ENCODE results near the gene SETD2. TPM values are rescaled to one million over a fixed set of nuclear protein-coding genes. Genes with fewer than 3 reads are reported as not detected.
A peak's percentile ranks its signal among the peaks of the same experiment; 100 is the strongest.

SETD2 gene
- total RNA-seq, 1 experiment from 2014 or later, result 60.8 TPM

- peak overlapping the region in 2 of 3 experiments; percentile 32 to 51; a peak in 4 of 7 replicates for H3K27ac Mint-ChIP-seq
- H3K4ac ChIP-seq (ENCODE audit: low read depth, low read length), result no peak overlapping the region
- H4K20me1 ChIP-seq (ENCODE audit: control insufficient read depth, insufficient read depth, insufficient read length), result no peaks in the 10 kb centered on the region
- H3K79me1 ChIP-seq (ENCODE audit: insufficient read depth, low read depth, low read length, poor library complexity, severe bottlenecking), result no peaks in the 10 kb centered on the region
- H2AFZ ChIP-seq (ENCODE audit: low read length), result no peak overlapping the region
- H3K9me3 Mint-ChIP-seq, result no peaks in the 10 kb centered on the region
- no peaks in the 10 kb centered on the region for H3K23me2 ChIP-seq (ENCODE audit: insufficient read length, low read depth, low read length, poor library complexity, severe bottlenecking)
- no peak overlapping the region for H2BK20ac ChIP-seq (ENCODE audit: low read depth, low read length, poor library complexity, severe bottlenecking)
- H4K5ac ChIP-seq (ENCODE audit: insufficient read length, low read depth, low read length), result no peak overlapping the region
- no peaks in the 10 kb centered on the region for H3K27me3 ChIP-seq (ENCODE audit: insufficient read depth, low read length)
- peaks cover 32 to 38% of the 10 kb centered on the region in 2 experiments for H3K4me1 Mint-ChIP-seq
- no peak overlapping the region for H3K14ac ChIP-seq (ENCODE audit: insufficient read depth, low read length)
- H3K9ac ChIP-seq (ENCODE audit: extremely low read depth, insufficient read length, low read length), result no peak overlapping the region
- no peaks in the 10 kb centered on the region for H3K79me2 ChIP-seq (ENCODE audit: insufficient read depth, low read length)
- TF ChIP-seq CTCF (conservative IDR thresholded peaks at IDR 0.05), result no peak
- H3T11ph ChIP-seq (ENCODE audit: low read length), result no peak overlapping the region
- no peak overlapping the region for H3K56ac ChIP-seq (ENCODE audit: insufficient read length, low read depth, low read length)
- H3K18ac ChIP-seq (ENCODE audit: insufficient read length, low read depth, low read length), result no peak overlapping the region
- peaks cover 4% of the 10 kb centered on the region; the same call in 1 of the 2 replicates for H3K4me1 ChIP-seq (ENCODE audit: insufficient read depth, low read length)
- no peak overlapping the region for H4K91ac ChIP-seq (ENCODE audit: insufficient read length, low read depth, low read length)
- H2BK15ac ChIP-seq (ENCODE audit: low read depth, low read length), result no peak overlapping the region
- no peak overlapping the region for H2BK12ac ChIP-seq (ENCODE audit: insufficient read length, low read depth, low read length)
- no peak overlapping the region for H3K4me2 ChIP-seq (ENCODE audit: insufficient read depth, insufficient read length, low read length)
- H3K23ac ChIP-seq (ENCODE audit: insufficient read length, low read depth, low read length), result no peak overlapping the region
- peaks cover 10 to 23% (median 15%) of the 10 kb centered on the region in 3 experiments for H3K36me3 Mint-ChIP-seq (ENCODE audit: insufficient read depth in 1 of 3, low read depth in 3 of 3)
- H2BK5ac ChIP-seq (ENCODE audit: insufficient read length, low read length), result no peak overlapping the region
- no peaks in the 10 kb centered on the region for H3K27me3 Mint-ChIP-seq (ENCODE audit: low read depth)
- no peak overlapping the region for H4K8ac ChIP-seq (replicated peaks; ENCODE audit: insufficient read length, low read depth, low read length)
- H3K4me3 Mint-ChIP-seq, result no peak overlapping the region; a peak in 1 of 5 replicates
- no peak overlapping the region for H2BK120ac ChIP-seq (ENCODE audit: low read depth, low read length, poor library complexity, severe bottlenecking)
- DNase-seq, result no peak
- WGBS (ENCODE audit: extremely low coverage, insufficient read length, low lambda C conversion rate), result no CpG with 5 or more reads among the region's 4 CpGs
- no peak overlapping the region for H2AK5ac ChIP-seq (ENCODE audit: insufficient read length, low read length)
- H3K9me3 ChIP-seq (ENCODE audit: control insufficient read depth, low read depth, low read length), result no peaks in the 10 kb centered on the region
- H3K27ac ChIP-seq (ENCODE audit: insufficient read length, low read depth, low read length), result no peak overlapping the region
These were observed 175.3 kb downstream of the SETD2 start for GRCh38 chr3:46988616-46989015.

Measured in H9 (cell line).